ENCODE results near the gene ECSCR.
A peak's percentile ranks its signal among the peaks of the same experiment; 100 is the strongest.
"Not testable (repeated sequence)": the region's sequence is repeated elsewhere in the genome, so short reads cannot be mapped to it uniquely, and the experiment has no call there.

The ECSCR gene

GRCh38 chr5:139462586-139463276 lies at the start of gene ECSCR:
Gene ECSCR (minus strand): TSS chr5:139462743. CDS start chr5:139462670, 73 bp downstream.
- intact Hi-C loops (cut with DNase I), result no loop called here
- DNase-seq, result peak in 1 of 10 donors; percentile 30

- DNase-seq; intact Hi-C loops (cut with DNase I): not testable (repeated sequence)
Observed at GRCh38 chr5:139504722-139505121, 42.2 kb upstream of the ECSCR start.

GRCh38 chr5:139503879-139504278 lies 41.3 kb upstream of the ECSCR start:
- intact Hi-C loops (cut with DNase I); DNase-seq: not testable (repeated sequence)

- not testable (repeated sequence) for DNase-seq
Observed at GRCh38 chr5:139503036-139503817, 40.7 kb upstream of the ECSCR start.

GRCh38 chr5:139501381-139501780 lies 38.8 kb upstream of the ECSCR start:
- intact Hi-C loops (cut with DNase I), result no loop called here

More at GRCh38 chr5:139503036-139503817, 40.7 kb upstream of the ECSCR start:
- intact Hi-C loops (cut with DNase I), result not testable (repeated sequence)

GRCh38 chr5:139495638-139496435 lies 33.3 kb upstream of the ECSCR start:
- DNase-seq, result peak in 1 of 10 donors; percentile 20
- intact Hi-C loops (cut with DNase I), result no loop called here

More at GRCh38 chr5:139501381-139501780, 38.8 kb upstream of the ECSCR start:
- no peak for DNase-seq

- intact Hi-C loops (cut with DNase I), result no loop called here
- peak in 1 of 10 donors; percentile 15 for DNase-seq
Observed at GRCh38 chr5:139494832-139495231, 32.3 kb upstream of the ECSCR start.

GRCh38 chr5:139494256-139494655 lies 31.7 kb upstream of the ECSCR start:
- DNase-seq, result no peak
- intact Hi-C loops (cut with DNase I), result no loop called here

GRCh38 chr5:139492700-139493192 lies 30.2 kb upstream of the ECSCR start:
- intact Hi-C loops (cut with DNase I), result no loop called here
- DNase-seq, result peak in 1 of 10 donors; percentile 17

GRCh38 chr5:139488260-139488659 lies 25.7 kb upstream of the ECSCR start:
- peak in 4 of 10 donors; percentile 16 to 89 (median 46) for DNase-seq
- intact Hi-C loops (cut with DNase I), result no loop called here

- DNase-seq, result no peak
- intact Hi-C loops (cut with DNase I), result no loop called here
Observed at GRCh38 chr5:139486201-139486600, 23.7 kb upstream of the ECSCR start.

- peak in 2 of 10 donors; percentile 29 to 52 for DNase-seq
- intact Hi-C loops (cut with DNase I), result not testable (repeated sequence)
Observed at GRCh38 chr5:139482890-139483208, 20.3 kb upstream of the ECSCR start.

- intact Hi-C loops (cut with DNase I), result no loop called here
- peak in 7 of 10 donors; percentile 16 to 86 (median 38) for DNase-seq
Observed at GRCh38 chr5:139482050-139482889, 19.7 kb upstream of the ECSCR start, which contains the start of gene STING1. Gene STING1 (minus strand): TSS chr5:139482758. CDS start chr5:139481704, 1,054 bp downstream.

GRCh38 chr5:139481580-139482049 lies 19.1 kb upstream of the ECSCR start:
- peak in 2 of 10 donors; percentile 46 to 78 for DNase-seq
- intact Hi-C loops (cut with DNase I), result no loop called here

- intact Hi-C loops (cut with DNase I), result no loop called here
- peak in 3 of 10 donors; percentile 41 to 80 (median 56) for DNase-seq
Observed at GRCh38 chr5:139481122-139481533, 18.6 kb upstream of the ECSCR start.

- intact Hi-C loops (cut with DNase I), result not testable (repeated sequence)
- peak in 2 of 10 donors; percentile 37 to 72 for DNase-seq
Observed at GRCh38 chr5:139479729-139480128, 17.2 kb upstream of the ECSCR start.

- intact Hi-C loops (cut with DNase I); DNase-seq: not testable (repeated sequence)
Observed at GRCh38 chr5:139478657-139479423, 16.3 kb upstream of the ECSCR start.

- intact Hi-C loops (cut with DNase I), result no loop called here
- no peak for DNase-seq
Observed at GRCh38 chr5:139475865-139476617, 13.5 kb upstream of the ECSCR start.

Measured in posterior cingulate gyrus (tissue), 11 donors.